SK-N-MC (cell line): ENCODE results near the gene ZNF83.

Experiments used
- DNase-seq: peaks from one replicate; pipeline ENCODE4 v3.0.0-alpha.2; 2011; ENCODE audit warnings: low read depth, low spot score
- H3K27ac ChIP-seq: fragments of 200-600 bp; sonication (generic); 2 replicates; pipeline ENCODE4 v1.5.1; 2016; ENCODE audit warnings: mixed run types
- H3K36me3 ChIP-seq: fragments of 200-600 bp; sonication (generic); 2 replicates; pipeline ENCODE4 v1.6.1; 2017; ENCODE audit warnings: antibody characterized with exemption, low read length, mixed read lengths; ENCODE audit not compliant: insufficient read depth
- H3K4me3 ChIP-seq: fragments of 200-600 bp; sonication (generic); 2 replicates; pipeline ENCODE4 v1.5.1; 2016
- H3K9ac ChIP-seq: fragments of 200-600 bp; sonication (generic); 2 replicates; pipeline ENCODE4 v1.8.0; 2017; ENCODE audit warnings: mixed run types, mixed read lengths; ENCODE audit not compliant: insufficient read length
- H3K9me3 ChIP-seq: fragments of 200-600 bp; sonication (generic); 2 replicates; pipeline ENCODE4 v1.6.1; 2017; ENCODE audit warnings: low read depth, mild to moderate bottlenecking, antibody characterized with exemption, low read length, moderate library complexity, mixed read lengths
- EZH2 ChIP-seq: fragments of 200-600 bp; sonication (generic); IDR thresholded peaks from one replicate; pipeline ENCODE4 v1.6.1; 2017; ENCODE audit warnings: antibody characterized with exemption
- FOXP2 ChIP-seq: optimal IDR thresholded peaks from 2 replicates; pipeline ENCODE3; 2011; ENCODE audit warnings: mild to moderate bottlenecking, moderate library complexity; ENCODE audit not compliant: insufficient read depth; ENCODE audit errors: extremely low read length, control extremely low read depth
- POLR2AphosphoS5 ChIP-seq: IDR thresholded peaks from 2 replicates; pipeline ENCODE4 v1.6.1; 2012; ENCODE audit warnings: mild to moderate bottlenecking, low read depth, low read length, borderline replicate concordance

Gene ZNF83

DNA sequence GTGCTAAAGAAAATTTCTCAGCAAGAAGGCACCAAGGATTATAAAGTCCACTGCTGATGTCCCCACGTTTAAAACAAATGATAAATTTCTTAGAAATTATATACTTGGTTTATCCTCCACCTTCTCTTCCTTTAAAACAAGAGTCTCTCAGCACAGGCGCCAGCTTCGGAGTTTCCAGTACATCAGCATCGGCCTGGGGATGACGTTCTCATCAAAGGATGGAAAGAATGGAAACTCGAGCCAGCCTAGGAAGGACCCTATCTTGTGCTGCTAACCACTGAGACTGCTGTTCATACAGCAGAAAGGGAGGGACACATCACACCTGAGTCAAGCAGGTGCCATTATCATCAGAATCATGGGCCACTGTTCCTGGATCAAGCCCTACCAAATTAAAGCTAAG, 29.8 kb upstream of the ZNF83 start:
- no peak overlapping the region for H3K4me3 ChIP-seq
- TF ChIP-seq EZH2 (no peak), POLR2AphosphoS5 (no peak), FOXP2 (no peak)
- no peaks in the 10 kb centered on the region; the same call in 1 of the 2 replicates for H3K36me3 ChIP-seq
- DNase-seq = no peak
- H3K9me3 ChIP-seq = peaks cover 2% of the 10 kb centered on the region; the same call in 1 of the 2 replicates
- no peak overlapping the region for H3K27ac ChIP-seq
- no peak overlapping the region for H3K9ac ChIP-seq

DNA sequence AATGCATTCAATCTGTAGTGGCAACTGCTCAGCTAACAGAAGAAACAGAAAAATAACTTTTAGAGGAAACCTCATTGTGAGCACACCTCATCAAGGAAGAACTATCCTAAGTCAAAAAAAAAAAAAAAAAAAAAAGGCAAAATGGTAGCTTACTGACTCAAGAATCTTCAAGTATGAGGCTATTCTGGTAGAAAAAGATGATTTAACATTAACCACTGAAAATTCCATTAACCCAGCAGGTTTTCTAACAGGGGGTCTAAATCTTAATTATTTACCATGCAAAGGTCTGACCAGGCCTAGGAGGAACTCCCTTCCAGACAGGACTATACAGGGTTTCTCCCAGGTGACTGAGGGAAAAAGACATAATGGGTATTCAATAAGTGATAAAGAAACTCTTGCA, 28.4 kb upstream of the ZNF83 start:
- Histone ChIP-seq H3K4me3 (no peak overlapping the region), H3K9me3 (no peaks in the 10 kb centered on the region), H3K27ac (no peak overlapping the region), H3K9ac (no peak overlapping the region), H3K36me3 (no peaks in the 10 kb centered on the region; the same call in 1 of the 2 replicates)
- TF ChIP-seq EZH2 (no peak), POLR2AphosphoS5 (no peak), FOXP2 (no peak)
- no peak for DNase-seq

DNA sequence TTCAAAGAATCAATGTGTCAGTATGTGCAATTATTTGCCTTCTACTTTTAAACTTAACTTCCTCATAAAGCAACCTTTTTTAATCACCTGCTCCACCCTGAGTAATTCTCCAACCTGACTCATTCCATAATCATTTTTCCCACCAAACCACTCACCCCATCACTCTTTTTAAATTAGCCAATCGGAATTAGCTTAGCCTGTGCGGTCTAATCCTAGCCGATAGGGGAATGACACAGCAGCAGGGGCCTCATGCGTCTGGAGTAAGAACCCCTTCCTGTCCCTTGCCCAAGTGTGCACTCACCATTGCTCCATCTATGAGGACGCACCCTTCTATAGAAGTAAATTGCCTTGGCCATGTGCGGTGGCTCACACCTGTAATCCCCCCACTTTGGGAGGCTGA, 27.4 kb upstream of the ZNF83 start:
- Histone ChIP-seq H3K9ac (no peak overlapping the region), H3K36me3 (no peaks in the 10 kb centered on the region; the same call in 1 of the 2 replicates), H3K4me3 (no peak overlapping the region), H3K9me3 (no peaks in the 10 kb centered on the region), H3K27ac (no peak overlapping the region)
- no peak for DNase-seq
- TF ChIP-seq FOXP2 = no peak
- TF ChIP-seq EZH2 = no peak
- TF ChIP-seq POLR2AphosphoS5 = no peak

DNA sequence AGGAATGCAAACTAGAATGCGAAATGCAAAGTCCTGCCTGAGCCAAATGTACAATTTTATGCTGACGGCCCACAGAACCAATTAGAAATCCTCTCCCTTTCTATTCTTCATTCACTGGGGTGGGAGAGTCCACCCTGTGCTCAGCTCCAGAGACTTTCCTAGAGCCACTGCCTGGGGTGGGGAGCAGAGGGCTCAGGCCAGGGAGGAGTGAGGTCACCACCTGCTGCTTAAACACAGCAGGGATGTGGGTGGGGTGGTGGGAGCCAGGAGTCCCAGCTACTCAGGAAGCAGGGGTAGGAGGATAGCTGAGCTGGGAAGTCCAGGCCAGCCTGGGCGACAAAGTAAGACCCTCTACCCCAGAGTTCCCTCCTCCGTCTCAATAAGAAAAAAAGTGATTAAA, 26.9 kb upstream of the ZNF83 start:
- no peak for DNase-seq
- Histone ChIP-seq H3K27ac (no peak overlapping the region), H3K36me3 (peaks cover 3% of the 10 kb centered on the region; the same call in 1 of the 2 replicates), H3K9me3 (no peaks in the 10 kb centered on the region), H3K9ac (no peak overlapping the region), H3K4me3 (no peak overlapping the region)
- TF ChIP-seq POLR2AphosphoS5 = no peak
- TF ChIP-seq FOXP2 = no peak
- no peak for TF ChIP-seq EZH2

DNA sequence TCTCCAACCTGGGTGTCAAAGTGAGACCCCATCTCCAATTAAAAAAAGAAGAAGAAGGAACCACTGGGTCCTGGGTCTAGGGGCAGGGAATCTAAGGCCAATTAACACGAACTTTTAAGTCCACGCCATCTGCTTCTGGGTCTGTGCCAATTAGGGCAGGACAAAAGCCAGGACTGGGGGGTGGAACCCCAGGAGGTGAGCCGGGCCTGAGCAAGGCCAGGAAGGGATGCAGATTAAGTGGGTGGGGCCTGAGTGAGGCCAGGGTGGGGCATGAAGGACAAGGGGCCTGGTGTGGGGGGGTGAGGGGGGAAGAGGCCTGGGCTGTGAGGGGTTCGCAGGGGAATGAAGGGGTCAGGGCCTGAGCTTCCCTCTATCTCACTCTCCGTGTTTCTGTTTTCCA, 26.3 kb upstream of the ZNF83 start:
- no peaks in the 10 kb centered on the region for H3K9me3 ChIP-seq
- H3K9ac ChIP-seq = no peak overlapping the region
- TF ChIP-seq EZH2 (no peak), POLR2AphosphoS5 (no peak), FOXP2 (no peak)
- H3K36me3 ChIP-seq = peaks cover 7% of the 10 kb centered on the region; the same call in 1 of the 2 replicates
- DNase-seq = no peak
- H3K4me3 ChIP-seq = no peak overlapping the region
- no peak overlapping the region for H3K27ac ChIP-seq

DNA sequence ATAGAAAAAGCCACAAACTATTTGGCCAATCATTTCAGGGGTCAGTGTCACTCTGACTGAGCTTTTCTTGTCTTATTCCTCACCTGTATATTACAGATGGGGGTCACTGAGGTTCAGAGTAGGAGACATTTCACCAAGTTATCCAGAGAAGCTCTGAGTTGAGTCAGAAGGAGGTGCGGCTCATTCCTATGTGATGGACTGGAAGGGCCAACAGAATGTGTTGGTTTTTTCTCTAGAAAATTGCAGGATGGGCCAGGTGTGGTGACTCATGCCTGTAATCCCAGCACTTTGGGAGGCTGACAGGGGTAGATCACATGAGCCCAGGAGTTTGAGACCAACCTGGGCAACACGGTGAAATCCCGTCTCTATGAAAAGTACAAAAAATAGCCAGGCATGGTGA, 24.5 kb upstream of the ZNF83 start:
- TF ChIP-seq POLR2AphosphoS5 = no peak
- no peak for TF ChIP-seq EZH2
- TF ChIP-seq FOXP2 = no peak
- H3K4me3 ChIP-seq = no peak overlapping the region
- no peaks in the 10 kb centered on the region for H3K9me3 ChIP-seq
- no peak for DNase-seq
- H3K36me3 ChIP-seq = peaks cover 22% of the 10 kb centered on the region; the same call in 1 of the 2 replicates
- no peak overlapping the region for H3K9ac ChIP-seq
- no peak overlapping the region for H3K27ac ChIP-seq

DNA sequence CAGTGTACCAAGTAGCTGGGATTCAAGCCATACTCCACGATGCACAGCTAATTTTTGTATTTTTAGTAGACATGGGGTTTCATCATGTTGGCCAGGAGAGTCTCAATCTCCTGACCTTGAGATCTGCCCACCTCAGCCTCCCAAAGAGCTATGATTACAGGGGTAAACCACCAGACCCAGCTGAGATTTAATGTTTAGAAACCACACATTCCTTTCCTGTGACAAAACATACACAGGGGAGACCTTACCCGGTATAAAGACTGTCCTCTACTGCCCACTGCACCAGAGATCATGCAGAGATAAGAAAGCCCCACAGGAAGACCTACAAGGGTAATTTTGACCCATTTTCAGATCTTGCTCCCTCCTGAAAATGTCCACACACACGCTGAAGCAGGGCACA, 22.8 kb upstream of the ZNF83 start:
- no peak for DNase-seq
- H3K36me3 ChIP-seq = peaks cover 22% of the 10 kb centered on the region; the same call in 1 of the 2 replicates
- H3K4me3 ChIP-seq = no peak overlapping the region
- no peaks in the 10 kb centered on the region for H3K9me3 ChIP-seq
- H3K9ac ChIP-seq = no peak overlapping the region
- TF ChIP-seq FOXP2 (no peak), EZH2 (no peak), POLR2AphosphoS5 (no peak)
- H3K27ac ChIP-seq = no peak overlapping the region

DNA sequence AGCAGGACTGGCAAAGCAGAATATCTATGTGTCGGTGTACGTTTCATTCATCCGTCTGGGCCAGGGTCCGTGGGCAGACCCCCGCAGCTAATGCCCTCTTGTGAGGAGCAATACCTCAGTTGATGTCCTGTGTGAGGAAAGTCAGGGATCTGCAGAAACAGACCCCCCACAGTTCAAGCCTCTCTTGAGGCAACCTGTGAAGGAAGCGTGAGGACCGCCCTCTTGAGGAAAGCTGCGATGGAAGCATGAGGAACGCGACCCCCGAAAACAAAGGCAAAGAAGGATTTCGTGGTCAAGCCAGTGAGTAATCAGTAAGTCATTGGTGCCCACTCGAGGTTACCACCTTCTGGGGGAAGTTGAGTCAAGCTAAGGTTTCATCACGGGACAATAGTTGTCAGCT, 20.9 kb upstream of the ZNF83 start:
- no peak for DNase-seq
- Histone ChIP-seq H3K4me3 (no peak overlapping the region), H3K27ac (no peak overlapping the region), H3K9ac (no peak overlapping the region), H3K36me3 (peaks cover 41% of the 10 kb centered on the region), H3K9me3 (no peaks in the 10 kb centered on the region)
- no peak for TF ChIP-seq EZH2
- TF ChIP-seq FOXP2 = no peak
- no peak for TF ChIP-seq POLR2AphosphoS5

DNA sequence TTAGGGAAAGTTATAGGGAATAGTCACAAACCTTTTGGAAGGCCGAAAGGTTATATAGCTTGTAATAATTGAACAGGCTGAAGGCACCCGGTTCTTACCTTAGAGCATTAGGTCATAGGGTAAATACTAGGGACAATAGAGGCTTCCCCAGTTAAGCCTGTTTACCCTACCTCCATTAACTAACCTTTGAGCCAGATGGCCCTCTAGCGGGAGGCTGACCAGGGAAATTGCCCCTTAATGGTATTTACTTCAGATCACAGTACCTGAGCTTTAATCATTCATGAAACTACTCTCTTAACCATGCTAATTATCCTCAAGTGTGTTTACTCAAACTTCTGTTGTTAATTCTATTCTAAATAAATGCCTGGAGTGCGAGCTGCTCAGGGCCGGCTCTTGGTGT, 20.4 kb upstream of the ZNF83 start:
- no peak for DNase-seq
- TF ChIP-seq FOXP2 (no peak), POLR2AphosphoS5 (no peak), EZH2 (no peak)
- Histone ChIP-seq H3K9ac (no peak overlapping the region), H3K27ac (no peak overlapping the region), H3K36me3 (peaks cover 45% of the 10 kb centered on the region), H3K4me3 (no peak overlapping the region), H3K9me3 (no peaks in the 10 kb centered on the region)

DNA sequence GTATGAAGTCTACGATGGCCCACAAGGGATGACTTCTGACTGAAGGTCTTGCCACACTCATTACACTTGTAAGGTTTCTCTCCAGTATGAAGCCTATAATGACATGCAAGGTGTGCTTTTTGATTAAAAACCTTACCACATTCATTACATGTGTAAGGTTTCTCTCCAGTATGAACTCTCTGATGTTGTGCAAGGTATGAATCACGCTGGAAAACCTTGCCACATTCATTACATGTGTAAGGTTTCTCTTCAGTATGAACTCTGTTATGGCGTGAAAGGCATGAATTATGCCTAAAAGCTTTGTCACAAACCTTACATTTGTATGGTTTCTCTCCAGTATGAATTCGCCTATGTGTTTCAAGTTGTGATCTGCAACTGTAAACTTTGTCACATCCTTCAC, 15.0 kb upstream of the ZNF83 start:
- no peak overlapping the region for H3K4me3 ChIP-seq
- H3K36me3 ChIP-seq = peaks cover 32% of the 10 kb centered on the region
- no peaks in the 10 kb centered on the region for H3K9me3 ChIP-seq
- no peak for DNase-seq
- TF ChIP-seq EZH2 (no peak), FOXP2 (no peak), POLR2AphosphoS5 (no peak)
- H3K27ac ChIP-seq = no peak overlapping the region
- no peak overlapping the region for H3K9ac ChIP-seq
